HG03575 (cell line): Measurements from ENCODE around the gene SCFD2.

Experiments used
- ATAC-seq: cut with Tn5 transposase; IDR thresholded peaks from one replicate; pipeline ENCODE4 v1.9.1; 2021; ENCODE audit not compliant: unreplicated experiment, insufficient number of reproducible peaks, low FRiP score; ENCODE audit errors: extremely low read depth

Gene SCFD2

DNA sequence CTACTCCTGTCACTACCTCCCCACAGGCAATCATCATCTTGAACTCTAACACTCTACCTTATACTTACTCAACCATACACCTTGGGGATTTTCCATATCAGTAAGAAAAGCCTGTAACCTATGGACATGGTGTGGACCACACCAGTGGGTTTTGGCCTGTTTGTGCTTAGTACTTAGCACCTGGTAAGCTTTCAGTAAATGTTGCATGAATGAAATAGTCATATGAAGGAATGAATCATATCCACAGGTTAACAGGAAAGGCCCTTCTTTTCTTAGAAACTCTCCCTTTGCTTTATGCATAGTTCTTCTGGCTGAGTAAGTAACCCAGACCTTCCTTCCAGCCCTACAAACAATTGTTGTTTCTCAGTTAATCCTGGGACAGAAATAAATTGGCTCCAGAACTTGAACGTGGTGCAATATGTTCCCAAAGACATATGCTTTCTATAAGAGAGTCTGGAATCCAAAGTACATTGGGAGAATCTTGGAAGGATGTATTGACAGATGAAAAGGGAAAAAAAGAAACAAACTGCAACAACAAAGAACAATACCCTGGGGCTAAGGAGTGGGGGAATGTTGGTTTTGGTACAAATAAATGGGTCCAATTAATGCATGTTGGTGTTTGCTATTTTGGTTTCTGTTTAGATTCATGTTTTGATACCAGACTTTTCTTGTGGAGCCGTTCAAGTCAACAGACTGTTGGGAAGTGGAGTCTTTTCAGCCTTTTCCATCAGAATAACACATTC, 475.9 kb downstream of the SCFD2 start:
- no peak for ATAC-seq

DNA sequence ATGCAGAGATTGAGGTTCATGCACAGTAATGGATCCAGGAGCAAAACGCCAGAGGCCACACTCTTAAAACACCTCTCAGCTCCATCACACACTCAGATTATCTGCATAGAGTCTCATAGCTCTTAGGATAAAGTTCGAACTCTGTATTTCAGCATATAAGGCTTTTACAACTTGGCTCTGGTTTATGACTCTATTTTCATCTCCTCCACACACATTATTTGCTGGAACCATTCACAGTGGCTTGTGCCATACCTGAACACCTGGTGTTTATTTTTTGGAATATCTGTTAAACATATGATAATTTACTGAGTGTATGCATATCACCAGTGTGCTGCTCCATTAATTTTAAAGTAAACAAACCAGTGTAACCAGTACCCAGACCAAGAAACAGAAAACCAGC, 476.5 kb downstream of the SCFD2 start:
- no peak for ATAC-seq

DNA sequence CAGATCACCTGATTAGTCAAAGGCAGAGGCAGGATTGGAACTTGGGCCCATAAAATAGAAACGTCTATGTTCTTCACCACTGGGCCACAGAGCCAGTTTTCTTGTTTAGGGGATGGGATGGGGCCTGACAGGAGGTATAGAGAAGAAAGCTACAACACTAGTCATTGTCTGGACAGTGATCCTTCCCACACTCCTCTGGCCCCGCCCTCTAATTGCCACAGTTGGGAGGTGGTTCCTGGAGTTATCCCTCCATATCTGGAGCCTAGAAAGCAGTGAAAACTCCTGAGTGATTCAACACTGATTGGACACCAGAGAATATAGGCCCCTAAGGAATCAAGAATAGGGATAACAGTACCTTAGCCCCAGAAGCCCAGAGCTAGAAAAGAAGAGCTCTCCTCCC, 480.9 kb downstream of the SCFD2 start:
- ATAC-seq, result no peak

DNA sequence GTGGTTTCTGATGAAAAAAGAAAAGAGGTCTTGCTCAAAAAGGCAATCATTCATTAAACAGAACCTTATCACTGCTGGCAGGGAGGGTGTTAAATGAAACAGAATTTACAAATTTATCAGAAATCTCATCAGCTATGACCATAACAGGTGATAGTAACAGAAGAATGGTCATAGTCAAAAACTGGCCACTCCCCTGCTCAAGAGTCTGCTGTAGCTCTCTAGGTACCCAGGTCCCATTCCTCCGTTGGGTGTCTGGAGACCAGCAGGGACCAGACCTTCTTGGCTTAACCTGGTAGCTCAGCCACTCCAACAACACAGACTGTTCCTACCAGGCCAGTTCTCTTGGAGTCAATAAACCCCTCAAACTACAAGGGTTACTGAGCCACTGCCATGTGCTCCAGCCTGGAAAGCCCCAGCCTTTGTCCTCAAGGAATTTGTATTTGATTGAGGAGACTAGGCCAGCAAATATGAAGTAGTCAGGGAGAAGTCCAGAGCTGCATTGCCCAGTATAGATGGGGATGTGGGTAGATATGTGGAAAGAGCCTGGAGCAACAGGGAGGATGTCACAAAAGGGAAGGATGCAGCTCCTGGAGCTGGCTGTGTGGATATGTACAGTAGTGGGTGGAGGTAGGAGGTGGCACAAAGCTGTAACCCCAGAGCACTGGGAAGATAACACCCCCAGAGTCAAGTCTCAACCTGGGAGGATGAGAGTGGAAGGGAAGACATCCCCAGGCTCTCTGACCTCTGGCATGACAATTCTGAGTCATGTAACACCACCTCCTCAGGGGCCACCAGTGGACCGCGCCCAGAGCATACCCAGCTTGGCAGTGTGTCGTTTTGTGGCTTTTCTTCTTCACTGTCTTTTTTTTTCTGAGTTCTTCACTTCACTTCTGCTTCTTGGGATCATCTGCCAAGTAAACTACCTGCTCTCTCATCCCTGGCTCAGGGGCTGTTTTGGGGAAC, 481.9 kb downstream of the SCFD2 start:
- ATAC-seq, result no peak

DNA sequence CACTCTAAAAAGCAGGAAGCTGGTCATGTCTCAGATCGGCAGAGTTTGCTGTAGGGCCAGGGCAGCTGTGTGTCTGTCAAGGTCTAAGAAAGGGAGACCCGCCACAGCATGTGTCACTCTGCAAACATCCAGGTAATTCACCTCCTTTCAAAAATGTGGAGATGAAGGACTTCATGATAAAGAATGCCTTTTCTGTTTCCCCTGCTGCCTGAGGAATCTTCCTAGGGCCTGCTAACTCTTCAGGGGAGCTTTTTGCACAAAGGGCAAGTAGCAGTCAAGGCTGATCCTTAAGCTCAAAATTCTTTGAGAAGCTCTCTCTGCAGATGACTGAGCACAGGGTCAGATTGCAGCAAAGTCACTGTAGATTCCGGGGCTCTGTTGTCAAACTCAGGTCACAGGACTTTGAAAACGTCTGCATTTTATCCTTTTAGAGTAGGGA, 482.7 kb downstream of the SCFD2 start:
- no peak for ATAC-seq

DNA sequence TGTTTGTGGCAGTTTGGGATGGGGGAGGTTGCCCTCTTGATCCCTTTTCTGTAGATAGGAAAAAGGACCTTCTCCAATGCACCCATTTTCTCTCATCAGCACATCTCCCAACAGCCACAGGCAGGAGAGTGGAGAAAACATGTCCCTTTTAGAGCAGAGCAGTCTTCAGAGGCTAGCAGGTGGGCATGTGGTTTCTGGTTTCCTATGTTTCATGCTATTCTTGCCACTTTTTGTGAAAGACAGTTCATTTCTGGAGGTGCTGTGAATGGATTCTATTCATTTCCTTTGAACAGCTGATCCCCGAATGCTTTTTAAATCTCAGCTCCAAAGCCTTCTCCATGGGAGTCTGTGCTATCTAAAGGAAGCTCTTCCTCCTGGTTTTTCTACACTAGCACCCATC, 484.9 kb downstream of the SCFD2 start:
- no peak for ATAC-seq

DNA sequence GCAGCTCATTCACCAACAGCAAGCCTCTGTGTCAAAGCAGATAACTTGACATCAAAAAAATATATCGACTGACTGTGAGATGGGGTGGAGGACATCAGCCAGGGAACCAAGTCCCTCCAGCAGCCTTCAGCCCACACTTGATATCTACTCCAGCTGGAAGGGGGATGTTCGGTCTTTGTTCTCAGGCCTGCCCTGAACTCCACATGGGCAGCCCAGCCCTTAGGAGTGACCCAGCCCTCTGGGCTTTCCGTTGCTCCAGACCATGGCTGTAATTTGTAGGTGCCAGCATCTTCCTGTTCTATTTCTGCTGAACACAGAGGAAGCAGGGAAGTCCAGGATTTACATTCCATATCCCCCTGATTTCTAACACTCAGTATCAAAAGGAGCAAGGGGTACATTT, 486.4 kb downstream of the SCFD2 start:
- ATAC-seq, result no peak

DNA sequence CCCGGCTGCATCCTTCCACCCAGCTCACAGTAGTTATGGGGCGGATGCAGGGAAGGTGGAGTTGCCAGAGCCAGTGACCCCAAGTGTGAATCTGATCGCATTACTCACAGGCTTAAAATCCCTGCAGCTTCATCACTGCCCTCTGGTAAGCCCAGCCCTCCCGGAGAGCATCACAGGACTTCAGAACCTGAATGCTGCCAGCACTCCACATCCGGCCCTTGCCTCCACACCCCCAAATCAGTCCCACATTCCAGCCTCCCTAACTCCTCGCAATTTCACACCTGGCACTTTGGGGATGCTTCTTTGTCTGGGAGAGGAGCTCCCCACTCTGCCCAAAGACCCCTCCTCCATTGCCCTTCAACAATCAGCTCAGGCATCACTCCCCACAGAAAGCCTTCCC, 488.2 kb downstream of the SCFD2 start:
- ATAC-seq, result no peak

DNA sequence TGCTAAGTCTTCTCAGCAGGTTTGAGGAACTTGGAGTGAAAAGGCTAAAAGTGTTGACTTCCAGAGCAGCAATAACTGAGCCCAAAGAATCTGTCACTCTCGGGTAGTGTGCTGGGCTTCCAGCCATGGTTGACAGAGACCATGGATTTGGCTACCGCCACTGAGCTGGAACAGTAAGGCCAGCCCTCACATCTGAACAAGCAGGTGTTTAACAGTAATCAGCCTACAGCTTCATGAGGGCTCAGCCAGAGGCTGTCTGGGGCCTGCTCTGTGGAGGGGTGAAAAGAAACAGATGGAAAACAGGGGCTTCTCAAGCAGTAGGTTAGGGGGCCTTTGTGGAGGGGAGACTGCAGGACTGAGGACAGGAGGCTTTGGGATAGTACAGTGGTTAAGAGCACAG, 488.8 kb downstream of the SCFD2 start:
- ATAC-seq, result no peak

DNA sequence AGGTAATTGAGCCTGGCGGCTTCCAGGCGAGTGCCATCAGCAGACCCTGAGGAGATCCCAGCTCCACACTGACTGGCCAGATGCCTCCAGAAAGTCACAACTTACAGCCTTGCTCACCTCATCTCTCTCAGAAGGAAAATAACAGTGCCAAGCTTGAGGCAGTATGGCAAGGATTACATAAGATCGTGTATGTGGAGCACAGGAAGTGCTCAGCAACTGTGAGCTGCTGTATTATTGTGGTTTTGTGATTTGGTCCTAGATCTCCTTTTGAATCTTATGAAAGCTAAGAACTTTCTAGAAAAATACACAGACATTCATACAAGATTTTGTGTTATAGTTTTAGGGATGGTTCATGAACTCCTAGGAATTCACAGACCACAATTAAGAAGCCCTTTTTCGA, 489.8 kb downstream of the SCFD2 start:
- no peak for ATAC-seq

DNA sequence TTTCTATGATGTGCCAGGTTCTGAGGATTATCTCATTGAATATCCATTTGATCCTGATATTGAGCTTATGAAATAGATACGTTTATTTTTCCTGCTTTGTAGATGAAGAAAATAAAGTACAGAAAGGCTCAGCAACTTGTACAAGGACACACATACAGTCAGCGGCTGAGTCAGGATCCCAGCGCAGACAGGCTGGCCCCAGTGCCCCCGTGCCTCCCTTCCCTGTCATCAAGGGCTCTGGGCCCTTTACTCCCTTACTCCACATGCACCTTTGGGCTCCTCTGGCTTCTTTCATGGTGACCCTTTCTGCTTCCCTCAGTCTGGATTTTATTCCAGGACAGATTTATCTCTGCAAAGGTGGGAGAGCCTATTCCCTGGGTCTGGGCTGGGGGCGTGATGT, 490.9 kb downstream of the SCFD2 start:
- ATAC-seq, result no peak

DNA sequence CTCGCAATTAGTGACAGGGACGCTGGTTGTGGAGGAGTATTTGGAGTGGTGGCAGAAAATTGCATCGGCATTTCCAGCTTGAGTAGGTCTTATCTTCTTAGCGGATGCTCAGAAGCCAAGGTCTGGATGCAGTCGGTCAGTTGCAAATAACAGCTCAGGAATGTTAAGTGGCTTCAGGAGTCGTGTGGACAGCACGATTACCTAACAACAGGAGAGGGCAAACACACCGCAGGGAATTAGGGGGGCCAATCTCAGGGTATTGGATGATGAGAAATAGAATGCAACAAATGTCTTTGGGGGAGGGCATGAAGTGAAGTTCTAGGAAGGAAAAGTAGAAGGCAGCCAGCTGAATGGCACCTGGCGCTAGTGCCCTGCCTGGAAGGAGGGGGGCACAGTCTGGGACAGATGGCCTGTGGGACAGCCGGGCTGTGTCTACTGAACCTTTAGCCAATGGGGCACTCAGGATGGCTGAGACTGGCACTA, 492.0 kb downstream of the SCFD2 start:
- no peak for ATAC-seq

DNA sequence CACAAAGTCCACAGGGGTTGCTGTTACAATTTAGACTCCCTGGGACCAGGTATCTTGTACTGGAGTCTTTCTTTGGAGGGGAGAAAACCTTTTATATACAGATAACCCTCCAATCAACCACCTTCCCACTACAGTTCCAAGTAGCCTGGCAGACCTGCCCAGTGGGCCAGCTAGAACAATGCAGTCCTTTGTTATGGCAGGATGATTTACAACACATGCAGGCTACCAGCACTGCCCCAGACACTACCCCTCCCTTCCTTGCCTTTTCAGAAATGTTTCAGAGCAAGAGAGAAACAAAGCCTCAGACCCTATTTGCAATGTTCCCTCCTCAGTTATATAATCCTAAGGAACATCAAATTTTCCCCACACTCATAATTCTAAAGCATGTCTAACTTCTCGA, 492.7 kb downstream of the SCFD2 start:
- ATAC-seq, result no peak

DNA sequence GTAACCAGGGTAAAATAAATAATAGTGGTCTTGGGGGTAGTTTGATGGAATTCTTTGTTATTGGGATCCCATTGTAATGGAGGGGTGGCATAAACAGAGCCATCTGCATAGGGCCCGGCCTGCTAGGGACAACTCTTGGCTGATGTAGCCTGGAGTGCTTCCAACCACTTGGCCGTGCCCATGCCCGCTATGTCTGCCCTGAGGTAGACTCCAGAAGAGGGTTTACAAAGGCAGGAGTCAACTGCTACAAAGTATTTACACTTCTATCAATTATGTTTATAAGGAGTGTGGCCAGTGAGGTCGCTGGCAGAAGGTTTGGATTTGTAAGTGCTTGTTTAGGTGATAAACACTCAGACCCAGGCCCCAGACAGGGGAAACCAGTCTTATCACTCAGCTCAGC, 495.6 kb downstream of the SCFD2 start:
- ATAC-seq, result no peak

DNA sequence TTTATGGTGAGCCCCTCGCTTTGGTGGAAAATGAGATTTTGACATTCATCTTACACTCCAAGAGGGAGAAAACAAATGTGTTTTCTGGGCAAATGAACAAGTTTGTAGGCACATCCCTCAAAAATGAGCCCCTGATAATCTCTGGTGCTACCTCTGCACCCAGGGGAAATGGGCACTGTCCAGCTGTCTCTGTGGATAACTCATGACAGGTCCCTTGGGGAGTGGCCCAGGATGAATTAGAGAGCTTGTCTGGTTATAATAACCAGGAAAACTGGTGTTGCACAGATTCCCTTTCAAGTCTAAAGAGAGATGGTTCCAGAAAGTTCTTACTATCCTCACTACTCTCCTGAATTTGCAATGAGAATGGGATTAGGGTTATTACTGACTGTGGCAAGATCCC, 496.2 kb downstream of the SCFD2 start:
- no peak for ATAC-seq

DNA sequence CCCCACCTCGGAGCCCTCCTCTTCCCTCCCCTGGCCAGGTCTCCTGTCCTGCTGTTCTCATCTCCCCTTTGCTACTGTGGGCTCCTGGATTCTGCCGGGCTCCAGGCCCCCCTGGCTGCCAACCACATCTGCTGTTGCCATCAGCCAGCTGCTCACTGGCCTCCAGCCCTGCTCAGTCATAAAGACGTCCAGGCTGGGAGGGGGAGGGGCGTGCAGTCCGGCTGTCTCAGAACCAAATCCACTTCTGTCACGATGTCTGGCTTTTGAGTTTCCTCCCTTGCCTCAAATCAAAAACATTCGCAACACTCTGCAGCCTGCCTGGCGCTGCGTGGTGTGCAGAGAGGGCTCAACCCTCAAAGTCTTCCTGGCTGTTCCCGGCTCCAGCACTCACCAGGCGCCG, 496.7 kb downstream of the SCFD2 start:
- no peak for ATAC-seq

DNA sequence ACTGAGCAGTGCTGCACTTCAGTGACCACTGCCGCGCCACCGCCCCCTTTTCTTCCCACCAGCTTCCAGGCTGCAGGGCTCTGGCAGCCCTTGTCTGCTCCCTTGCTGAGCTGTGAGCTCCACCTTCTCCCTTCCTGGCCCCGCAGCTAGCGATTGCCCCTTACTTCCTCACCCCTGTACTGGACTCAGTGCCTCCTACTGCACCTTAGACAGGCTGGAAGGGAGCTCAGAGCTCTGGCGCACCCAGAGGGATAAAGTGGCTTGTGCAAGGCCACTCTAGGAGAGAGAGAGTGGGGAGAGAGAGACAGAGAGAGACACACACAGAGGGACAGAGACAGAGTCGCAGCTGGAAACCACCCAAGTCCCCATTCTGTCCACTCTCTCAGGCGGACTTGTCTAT, 497.7 kb downstream of the SCFD2 start:
- ATAC-seq, result no peak

DNA sequence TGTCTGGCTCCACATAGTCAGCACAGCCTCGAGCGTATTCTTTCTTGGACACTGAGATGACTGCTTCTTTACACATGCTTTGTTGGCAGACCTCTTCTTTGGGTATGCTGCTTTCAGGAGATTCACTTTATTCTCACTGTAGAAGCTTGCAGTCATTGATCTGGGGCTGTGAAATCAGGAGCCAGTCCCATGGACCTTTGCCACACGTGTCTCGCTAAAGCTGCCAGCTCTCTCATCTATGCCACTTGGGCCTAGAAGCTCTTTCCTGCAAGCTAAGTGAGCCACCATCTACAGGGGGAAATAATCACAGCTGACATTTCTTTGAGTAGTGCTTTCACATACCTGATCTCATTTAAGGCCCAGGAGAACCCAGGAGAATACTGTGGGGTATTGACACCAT, 498.7 kb downstream of the SCFD2 start:
- ATAC-seq, result no peak

DNA sequence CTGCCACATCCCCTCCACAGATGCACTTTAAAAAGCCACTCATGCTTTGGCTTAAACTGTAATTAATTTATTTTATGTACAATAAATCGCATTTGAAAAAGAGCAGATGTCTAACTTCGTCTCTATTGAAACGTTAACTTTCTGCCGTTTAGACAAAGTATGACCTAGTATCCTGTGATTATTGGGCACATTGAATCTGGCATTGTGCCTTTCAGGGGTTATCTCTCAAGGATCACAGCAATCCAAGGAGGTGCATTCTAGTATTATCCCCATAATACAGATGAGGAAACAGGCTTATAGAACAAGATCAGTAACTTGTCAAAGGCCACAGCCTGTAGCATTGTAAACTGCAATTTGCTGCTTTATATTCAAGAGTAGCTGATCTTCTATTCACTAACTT, 499.1 kb downstream of the SCFD2 start:
- no peak for ATAC-seq

DNA sequence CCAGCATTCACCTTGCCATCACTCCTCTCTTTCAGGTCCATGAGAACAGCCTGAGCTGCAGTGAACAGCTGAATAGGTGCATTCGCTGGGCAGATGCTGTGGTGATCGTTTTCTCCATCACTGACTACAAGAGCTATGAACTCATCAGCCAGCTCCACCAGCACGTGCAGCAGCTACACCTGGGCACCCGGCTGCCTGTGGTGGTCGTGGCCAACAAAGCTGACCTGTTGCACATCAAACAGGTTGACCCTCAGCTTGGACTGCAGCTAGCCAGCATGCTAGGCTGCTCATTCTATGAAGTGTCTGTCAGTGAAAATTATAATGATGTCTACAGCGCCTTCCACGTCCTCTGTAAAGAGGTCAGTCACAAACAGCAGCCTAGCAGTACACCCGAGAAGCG, 500.6 kb downstream of the SCFD2 start:
- ATAC-seq, result no peak
